ENCODE measurements around the gene OPN1MW2.
"Not testable (repeated sequence)": the region's sequence is repeated elsewhere in the genome, so short reads cannot be mapped to it uniquely, and the experiment has no call there.

The OPN1MW2 gene

GRCh38 chrX:154219456-154219855, at the start of gene OPN1MW2:
TSS of gene OPN1MW2 (plus strand) at chrX:154219756. CDS start at chrX:154219816, 60 bp downstream.
- not testable (repeated sequence) for DNase-seq

- DNase-seq: not testable (repeated sequence)
Observed at GRCh38 chrX:154172535-154172943, 47.0 kb upstream of the OPN1MW2 start.

GRCh38 chrX:154174356-154174755, 45.2 kb upstream of the OPN1MW2 start:
- not testable (repeated sequence) for DNase-seq

GRCh38 chrX:154182296-154182695, 37.3 kb upstream of the OPN1MW2 start, which contains the start of gene OPN1MW:
TSS of gene OPN1MW (plus strand) at chrX:154182596. CDS start at chrX:154182678, 82 bp downstream.
- DNase-seq: not testable (repeated sequence)

- not testable (repeated sequence) for DNase-seq
Observed at GRCh38 chrX:154183794-154184193, 35.8 kb upstream of the OPN1MW2 start.

GRCh38 chrX:154192846-154193245, 26.7 kb upstream of the OPN1MW2 start:
- DNase-seq: not testable (repeated sequence)

- DNase-seq: not testable (repeated sequence)
Observed at GRCh38 chrX:154194316-154194715, 25.2 kb upstream of the OPN1MW2 start.

- not testable (repeated sequence) for DNase-seq
Observed at GRCh38 chrX:154196466-154196865, 23.1 kb upstream of the OPN1MW2 start.

- peak; percentile 2 for DNase-seq
Observed at GRCh38 chrX:154209670-154210418, 9.7 kb upstream of the OPN1MW2 start.

GRCh38 chrX:154211057-154211456, 8.5 kb upstream of the OPN1MW2 start:
- not testable (repeated sequence) for DNase-seq

- not testable (repeated sequence) for DNase-seq
Observed at GRCh38 chrX:154211499-154211898, 8.1 kb upstream of the OPN1MW2 start.

GRCh38 chrX:154225292-154225691, 5.7 kb downstream of the OPN1MW2 start:
- DNase-seq: not testable (repeated sequence)

GRCh38 chrX:154226706-154227105, 7.2 kb downstream of the OPN1MW2 start:
- not testable (repeated sequence) for DNase-seq

GRCh38 chrX:154231443-154231842, 11.9 kb downstream of the OPN1MW2 start:
- DNase-seq: not testable (repeated sequence)

GRCh38 chrX:154233620-154234019, 14.1 kb downstream of the OPN1MW2 start:
- not testable (repeated sequence) for DNase-seq

GRCh38 chrX:154238939-154239559, 19.5 kb downstream of the OPN1MW2 start:
- DNase-seq: not testable (repeated sequence)

- not testable (repeated sequence) for DNase-seq
Observed at GRCh38 chrX:154239982-154240503, 20.5 kb downstream of the OPN1MW2 start.

GRCh38 chrX:154247377-154248045, 28.0 kb downstream of the OPN1MW2 start:
- not testable (repeated sequence) for DNase-seq

- DNase-seq: not testable (repeated sequence)
Observed at GRCh38 chrX:154248076-154248475, 28.5 kb downstream of the OPN1MW2 start.

- DNase-seq: not testable (repeated sequence)
Observed at GRCh38 chrX:154257282-154257681, 37.7 kb downstream of the OPN1MW2 start, which contains the start of gene OPN1MW3. TSS of gene OPN1MW3 (plus strand) at chrX:154257582. CDS start at chrX:154257620, 38 bp downstream.

GRCh38 chrX:154258711-154259110, 39.2 kb downstream of the OPN1MW2 start:
- DNase-seq: not testable (repeated sequence)

GRCh38 chrX:154263072-154263471, 43.5 kb downstream of the OPN1MW2 start:
- not testable (repeated sequence) for DNase-seq

- not testable (repeated sequence) for DNase-seq
Observed at GRCh38 chrX:154269245-154269644, 49.7 kb downstream of the OPN1MW2 start.
